NK-92 treated with Interleukin-12 subunit alpha and Interleukin-12 subunit beta, amount 100 ng/mL, for 24 hours (cell line): Measurements from ENCODE around the gene XPO6.
A peak's percentile ranks its signal among the peaks of the same experiment; 100 is the strongest.
"Not testable (repeated sequence)": the region's sequence is repeated elsewhere in the genome, so short reads cannot be mapped to it uniquely, and the experiment has no call there.

Experiments used
- DNase-seq: peaks from one replicate; lab custom pipeline; 2025; lab: John Stamatoyannopoulos, UW

Gene XPO6

DNA sequence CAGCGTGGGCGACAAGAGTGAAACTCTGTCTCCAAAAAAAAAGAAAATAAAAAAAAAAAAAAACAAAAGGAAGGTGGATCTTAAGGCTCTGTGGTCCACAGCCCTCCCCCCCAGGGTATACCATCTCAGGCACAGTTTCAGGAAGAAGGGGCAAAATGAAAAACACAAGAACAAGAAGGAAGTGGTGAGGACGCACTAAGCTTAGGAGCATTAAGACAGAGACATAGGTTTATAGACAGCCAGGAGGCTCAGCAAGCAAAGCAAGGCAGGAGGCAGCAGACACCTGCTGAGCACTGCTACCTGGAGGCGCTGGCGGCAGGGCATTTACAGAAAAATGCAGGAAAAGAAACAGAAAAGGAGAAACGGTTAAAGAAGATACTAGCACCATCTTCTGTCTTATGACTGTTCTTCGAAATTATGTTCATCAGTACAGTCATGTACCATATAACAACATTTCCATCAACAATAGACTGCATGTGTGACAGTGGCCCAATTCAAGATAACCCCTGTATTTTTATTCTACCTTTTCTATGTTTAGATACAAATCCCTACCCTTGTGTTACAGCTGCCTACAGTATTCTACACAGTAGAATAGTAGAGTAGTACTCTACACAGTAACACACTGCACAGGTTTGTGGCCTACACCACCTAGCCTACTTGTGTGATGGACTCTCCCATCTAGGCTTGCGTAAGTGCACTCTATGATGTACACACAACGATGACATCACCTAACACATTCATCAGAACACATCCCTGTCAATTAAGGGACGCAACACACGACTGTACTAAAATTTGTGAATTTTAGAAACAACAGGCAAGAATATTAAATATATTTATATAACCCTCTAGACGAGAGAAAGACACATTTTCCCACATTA lies 62.5 kb downstream of the XPO6 start:
- DNase-seq, result no peak

DNA sequence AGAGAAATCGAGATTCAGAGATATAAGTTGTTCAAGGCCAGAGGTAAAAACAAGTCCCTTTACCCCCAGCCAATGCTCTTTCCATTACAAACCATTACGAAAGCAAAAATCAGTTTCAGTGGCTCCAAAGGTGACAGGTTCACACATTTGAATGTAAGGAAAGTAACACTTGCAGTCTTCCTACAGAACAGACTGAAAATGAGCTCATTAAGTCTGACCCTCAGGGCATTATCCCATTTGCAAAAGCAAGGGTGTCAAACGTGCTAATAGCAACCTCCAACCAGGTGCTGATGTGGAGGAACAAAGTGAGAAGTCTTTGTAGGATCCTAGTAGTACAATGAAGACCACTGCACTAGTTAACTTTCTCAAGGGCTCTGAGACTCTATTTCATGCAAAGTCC lies 65.2 kb downstream of the XPO6 start:
- peak; percentile 19 for DNase-seq

DNA sequence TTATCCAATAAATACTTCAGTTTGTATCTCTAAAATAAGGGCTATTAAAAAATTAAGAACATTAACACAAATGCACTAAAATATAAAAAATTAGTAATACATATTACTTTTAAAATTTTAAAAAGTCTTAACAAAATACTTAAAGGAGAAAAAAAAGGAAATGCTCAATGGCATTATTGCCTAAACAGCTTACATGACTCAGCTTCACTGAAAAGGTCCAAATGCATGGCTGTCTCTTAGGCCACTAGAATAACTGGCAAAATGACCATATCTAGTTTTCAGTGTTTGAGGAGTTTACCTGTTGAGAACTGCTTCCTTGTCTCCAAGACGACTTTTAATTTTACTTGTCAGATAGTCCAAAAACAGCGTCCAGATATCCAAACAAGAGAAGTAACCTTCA lies 66.0 kb downstream of the XPO6 start:
- DNase-seq, result no peak

DNA sequence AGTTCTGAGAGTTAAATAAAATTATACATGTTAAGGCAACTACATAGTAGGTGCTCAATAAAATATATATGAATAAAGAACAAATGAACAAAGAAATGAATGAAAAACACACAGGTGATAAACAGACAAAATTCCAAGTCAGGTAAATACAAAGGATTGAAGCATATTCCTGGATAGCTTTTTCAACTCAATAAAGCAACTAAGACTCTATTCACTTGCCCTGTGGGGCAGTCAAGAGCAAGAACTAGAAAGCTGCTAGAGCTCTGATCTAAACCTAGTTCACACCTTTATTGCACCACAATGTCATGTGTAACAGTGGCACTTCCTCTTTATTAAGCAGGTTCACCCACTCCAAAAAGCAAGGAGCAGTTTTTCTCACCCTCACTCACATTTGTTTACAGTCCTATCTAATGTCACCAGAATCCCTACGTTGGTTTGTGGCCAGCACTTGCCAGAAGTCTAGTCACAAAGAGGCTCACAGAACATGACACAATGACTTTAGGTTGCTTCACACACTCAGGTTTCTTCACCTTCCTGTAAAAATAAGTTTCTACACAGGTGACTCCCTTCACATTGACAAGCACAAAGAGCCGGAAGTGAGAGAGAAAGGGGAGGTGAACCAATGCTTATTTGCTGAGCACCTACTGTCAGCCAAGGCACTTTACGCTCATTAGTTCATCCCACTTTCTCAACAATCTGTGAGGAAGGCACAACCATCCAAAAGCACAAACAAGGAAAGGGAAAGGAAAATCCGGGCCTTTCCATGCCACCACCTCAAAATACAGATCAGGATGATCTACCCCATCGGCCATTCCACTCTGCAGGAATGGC lies 70.8 kb downstream of the XPO6 start:
- DNase-seq, result peak; percentile 78

DNA sequence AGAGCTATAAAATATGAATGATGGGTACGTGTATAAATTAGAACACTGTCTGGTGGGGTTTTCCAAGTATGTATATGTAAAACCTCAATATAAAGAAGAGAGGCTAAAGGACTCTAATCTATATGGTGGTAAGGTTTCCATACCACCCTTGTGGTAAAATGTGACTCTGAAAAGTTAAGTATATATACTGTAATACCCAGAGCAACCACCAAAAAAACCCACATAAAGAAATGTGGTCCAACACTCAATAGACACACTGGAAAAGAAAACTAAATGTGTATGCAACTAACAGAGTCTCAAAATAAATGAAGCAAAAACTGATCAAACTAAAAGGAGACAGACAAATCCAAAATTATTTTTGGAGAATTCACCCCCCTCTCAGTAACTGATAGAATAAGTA lies 72.2 kb downstream of the XPO6 start:
- no peak for DNase-seq

DNA sequence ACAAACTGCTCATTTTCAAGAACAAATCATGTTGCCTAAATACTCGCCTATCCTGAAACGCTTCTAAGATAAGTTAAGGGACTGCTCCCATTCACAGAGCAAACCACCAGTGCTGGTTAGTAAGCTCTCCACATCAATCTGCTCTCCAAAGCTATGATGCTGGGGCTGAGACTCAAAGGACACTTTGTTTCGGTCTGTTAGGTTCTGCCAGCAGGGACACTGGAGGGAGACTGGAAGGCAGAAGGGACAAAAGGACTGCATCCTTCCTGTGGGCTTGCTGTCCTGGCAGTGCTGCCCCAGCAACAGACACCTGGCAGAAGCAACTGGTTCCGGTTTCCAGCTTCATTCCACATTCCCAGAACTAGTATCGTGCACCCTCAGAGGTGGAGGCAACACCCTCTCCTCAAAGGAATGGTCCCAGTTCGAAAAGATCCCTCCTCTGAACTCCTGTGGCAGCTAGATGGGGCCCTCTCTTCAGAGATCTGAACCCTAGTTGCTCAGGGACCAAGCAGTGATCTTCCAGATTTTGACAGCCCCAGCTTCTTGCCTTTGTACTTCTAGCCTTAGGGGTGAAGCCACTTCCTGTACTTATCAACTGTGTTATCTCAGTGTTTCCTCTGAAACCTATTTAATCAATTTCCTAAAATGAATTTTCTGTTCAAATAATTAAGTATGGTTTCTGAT lies 74.9 kb downstream of the XPO6 start:
- DNase-seq, result peak; percentile 14

DNA sequence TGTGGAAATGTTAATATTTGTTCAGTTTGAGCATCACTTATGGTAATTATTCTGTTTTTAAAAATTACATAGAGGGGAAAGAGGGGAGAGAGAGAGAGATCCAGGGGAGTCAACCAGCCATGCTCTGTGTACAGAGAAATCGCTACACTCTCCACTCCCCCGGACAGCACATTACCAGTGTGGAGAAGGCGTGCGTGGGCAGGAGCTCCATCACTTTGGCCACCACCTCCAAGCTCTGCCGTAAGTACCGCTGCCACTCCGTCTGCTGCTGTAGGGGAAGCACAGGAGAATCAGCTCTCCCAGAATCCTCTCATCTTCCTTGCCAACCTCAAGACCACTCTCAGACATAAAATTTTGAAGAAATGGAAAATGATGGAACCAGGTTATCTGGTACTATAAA lies 78.1 kb downstream of the XPO6 start:
- no peak for DNase-seq

DNA sequence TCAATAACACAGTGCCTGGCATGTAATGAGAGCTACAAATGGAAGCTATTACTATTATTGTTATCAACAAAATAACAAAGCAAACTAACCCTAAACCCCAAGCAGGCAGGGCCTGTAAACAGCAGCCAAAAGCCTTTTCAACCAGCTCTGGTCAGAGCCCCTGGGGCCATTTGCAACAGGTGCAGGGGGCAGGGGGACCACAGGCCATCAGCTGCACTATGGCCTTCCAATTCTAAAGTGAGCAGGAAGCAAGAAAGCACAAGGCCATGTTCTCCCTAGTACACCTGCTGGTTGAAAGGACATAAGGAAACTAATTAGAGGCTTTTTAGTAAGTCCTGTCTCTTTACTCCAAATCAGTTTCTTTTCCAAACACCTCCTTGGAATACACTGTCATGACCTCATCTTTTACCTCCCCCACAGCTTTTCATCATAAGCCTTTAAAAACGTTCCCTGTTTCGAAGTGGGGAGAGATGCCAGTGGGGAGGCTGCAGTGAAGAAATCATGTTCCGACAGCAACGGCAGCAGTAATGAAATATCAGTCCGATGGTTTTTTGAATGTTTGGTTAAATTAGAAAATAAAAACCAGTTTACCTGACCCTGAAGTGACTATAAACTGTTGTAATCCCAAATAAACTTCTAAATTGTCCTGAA lies 79.9 kb downstream of the XPO6 start:
- no peak for DNase-seq

DNA sequence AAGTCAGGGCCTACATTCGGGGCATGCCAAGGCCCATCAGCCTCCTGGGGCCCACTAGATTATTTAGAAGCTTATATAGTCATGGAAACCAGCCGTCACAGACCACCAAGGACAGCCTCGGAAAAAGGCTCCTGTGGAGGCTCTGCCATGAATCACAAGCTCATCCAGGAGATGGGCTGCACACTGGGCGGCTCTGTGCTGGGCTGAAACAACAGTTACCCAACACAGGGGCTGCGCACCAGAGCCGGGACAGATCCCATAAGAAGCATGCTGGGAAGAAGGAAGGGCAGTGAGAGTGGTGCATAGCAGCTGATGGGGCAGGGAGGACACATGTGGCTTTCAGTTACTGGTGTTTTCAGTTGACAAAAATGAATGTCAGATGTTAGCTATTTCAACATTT lies 80.6 kb downstream of the XPO6 start:
- DNase-seq, result no peak

DNA sequence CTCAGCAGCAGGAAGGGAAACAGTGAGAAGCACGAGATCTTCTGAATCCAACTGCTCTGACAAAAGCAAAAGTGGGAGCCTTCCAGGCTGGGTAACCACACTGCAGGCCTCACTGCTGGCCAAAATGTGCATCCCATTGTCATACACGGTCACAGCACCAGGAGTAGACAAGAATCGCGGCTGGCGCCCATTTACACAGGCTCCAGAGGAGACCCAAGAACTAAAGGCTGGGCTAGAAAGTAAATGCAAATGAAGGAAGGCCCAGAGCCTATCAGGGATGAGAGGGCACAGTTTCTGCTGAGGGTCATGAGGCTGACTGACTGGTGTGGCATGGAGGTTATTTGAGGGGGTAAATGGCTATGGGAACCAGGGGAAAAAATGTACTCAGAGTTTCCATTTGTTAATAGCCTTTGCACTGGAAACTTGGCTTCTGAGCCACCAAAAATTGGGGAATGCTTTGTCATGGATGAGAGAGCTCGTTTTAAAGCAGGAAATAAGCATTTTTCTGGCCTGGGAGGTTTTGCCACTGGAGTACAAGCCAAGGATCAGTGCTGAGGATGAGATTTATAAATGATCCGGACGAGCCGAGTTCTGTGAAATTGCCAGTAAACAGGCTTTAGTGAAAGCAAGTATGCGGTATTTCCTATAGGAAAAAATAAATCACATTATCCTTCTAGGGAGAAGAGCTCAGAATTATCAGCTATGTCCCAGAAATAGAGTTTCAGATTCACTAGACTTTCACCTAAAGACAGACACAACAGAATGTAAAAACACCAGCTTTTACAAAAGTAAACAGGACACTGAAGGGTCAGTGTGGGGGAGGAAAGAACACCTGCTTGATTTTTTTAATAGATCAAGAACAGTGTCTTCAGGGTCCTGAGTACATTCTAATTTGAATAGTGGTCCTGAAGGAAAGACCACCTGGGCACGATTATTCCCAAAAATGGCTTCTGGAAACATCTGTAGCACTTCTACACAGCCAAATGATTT lies 81.4 kb downstream of the XPO6 start:
- DNase-seq, result no peak

DNA sequence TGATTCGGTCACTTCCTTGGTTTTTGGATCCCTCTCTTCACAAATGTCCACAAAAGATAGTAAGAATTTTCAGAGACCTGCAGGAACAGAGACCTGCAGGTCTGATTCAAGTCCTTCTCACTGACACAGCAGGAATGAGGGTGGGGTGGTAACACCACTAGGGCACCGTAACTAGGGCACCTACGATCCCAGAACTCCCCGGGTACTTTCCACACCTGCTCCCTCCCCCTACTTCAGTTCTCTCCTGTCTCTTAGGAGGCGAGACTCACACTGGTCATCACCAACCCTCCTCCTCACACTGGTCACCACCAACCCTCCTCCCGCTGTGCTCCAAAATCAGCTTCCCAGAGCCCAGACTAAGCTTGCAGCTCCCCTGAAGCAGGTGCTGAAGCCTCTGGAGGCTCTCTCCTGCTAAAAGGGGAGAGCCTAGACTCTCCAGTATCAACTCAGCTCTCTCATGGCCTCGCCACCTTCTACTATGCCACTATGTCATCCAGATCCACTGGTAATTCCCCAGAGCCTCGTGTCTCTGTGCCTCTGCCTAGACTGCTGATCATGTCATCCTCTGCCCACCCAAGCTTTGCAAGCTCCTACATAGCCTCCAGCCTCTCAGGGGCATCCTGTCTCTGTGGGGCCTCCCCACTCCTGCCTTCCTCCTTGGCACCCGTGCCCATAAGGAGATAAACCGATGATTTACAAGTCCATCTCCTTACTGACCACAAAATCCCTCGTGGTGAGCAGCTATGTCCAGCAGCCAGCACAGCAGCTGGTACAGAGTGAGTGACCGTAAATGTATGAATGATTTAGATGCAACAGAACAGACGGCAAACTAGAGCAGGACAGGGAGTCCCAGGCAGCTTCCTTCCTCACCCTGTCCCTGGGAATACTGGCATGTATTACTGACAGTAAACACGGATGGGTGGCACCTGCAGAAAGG lies 84.8 kb downstream of the XPO6 start:
- no peak for DNase-seq

DNA sequence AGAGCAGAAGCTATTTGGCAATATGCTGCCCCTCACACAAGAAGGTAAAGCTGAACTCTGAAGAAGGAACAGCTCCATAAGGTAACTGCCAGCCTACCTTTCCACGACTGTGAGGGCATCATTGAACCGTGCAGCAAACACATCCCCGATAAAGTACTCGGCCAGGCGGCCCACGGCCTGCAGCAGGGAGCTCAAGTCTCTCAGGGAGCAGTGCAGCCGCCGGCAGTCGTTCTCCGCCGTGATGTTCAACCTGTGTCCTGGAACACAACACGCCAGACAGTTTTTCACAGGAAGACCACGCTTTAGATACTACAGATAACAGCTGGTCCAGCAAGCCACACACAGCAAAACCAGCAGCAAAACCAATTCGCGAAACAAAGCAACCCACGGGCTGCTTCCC lies 86.2 kb downstream of the XPO6 start:
- DNase-seq, result no peak

DNA sequence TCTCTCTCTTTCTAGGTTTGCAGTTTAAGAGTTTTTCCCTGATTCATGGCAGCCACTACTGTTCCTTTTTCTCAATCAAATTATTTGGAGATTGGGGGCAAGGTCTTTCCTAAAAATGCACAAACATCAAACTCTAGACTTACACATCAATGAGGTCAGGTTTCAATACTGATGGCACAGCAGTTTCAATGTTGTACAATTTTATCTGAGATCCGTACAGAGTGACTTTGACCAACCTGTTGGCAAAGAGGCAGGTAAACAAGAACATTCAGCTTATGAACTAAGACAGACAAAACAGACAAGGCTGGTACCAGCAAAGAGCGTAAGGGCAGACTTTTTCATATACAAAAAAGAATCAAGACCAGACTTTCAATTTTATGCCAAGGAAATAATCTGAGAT lies 90.2 kb downstream of the XPO6 start:
- DNase-seq, result no peak

DNA sequence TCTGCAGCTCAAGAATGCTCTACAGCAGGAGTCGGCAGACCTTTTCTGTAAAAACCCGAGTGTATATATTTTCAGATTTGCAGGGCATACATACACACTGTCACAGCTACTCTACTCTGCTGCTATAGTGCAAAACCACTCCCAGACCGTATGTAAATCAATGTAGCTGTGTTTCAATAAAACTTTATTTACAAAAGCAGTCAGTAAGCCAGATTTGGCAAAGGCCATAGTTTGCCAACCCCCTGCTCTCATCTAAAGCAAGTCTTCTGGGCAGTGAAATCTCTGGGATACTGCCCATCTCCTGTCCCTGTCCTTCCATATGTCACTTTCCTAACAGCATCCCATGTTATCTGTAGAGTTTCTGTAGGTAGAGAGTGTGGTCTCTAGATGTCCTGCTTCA lies 91.0 kb downstream of the XPO6 start:
- no peak for DNase-seq

DNA sequence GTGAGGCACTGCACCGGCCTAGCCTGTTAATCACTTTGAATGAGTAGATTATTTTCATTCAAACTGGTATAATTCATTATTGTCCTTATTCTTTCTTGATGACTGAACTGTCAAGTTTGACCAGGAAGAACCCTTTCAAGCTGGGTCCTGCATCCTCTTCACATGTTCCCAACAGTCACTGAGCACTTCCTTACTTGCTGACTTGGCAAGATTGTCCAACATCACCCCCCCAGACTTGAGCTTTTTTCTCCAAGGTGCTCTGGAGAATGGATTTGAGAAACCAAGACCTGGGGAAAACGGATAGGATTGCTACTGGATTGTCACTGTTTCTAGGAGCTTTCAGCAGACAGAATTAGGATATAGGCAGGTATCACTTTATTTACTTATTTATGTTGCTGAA lies 93.1 kb downstream of the XPO6 start:
- no peak for DNase-seq

DNA sequence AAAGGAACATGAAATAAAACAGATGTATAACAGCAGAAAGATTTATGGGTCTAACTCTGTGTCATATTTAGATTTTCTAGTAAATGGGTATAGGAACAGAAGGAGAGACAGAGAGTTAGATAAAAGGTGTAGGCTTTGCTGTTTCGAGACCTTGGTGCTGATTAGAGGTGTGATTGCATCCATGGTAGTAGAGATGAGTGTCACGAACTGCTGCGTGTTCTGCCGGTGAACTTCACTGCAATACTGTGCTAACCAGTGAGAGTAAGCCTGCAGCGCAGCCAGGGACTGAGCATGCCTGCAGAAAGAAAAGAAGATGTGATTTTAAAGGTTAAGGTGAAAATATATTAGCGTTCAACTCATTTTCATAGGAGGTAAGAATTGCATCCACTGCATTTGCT lies 94.6 kb downstream of the XPO6 start:
- DNase-seq, result no peak

DNA sequence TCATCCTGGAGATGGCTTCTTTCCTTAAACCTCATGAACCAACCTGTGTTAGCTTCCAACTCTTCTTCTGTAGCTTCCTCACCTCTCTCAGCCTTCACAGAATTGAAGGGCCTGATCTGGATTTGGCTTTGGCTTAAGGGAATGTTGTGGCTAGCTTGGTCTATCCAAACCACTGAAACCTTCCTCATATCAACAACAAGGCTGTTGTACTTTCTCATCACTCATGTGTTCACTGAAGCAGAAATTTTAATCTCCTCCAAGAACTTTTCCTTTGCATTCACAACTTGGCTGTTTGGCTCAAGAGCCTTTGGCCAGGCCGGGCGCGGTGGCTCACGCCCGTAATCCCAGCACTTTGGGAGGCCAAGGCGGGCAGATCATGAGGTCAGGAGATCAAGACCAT lies 95.9 kb downstream of the XPO6 start:
- DNase-seq, result not testable (repeated sequence)

DNA sequence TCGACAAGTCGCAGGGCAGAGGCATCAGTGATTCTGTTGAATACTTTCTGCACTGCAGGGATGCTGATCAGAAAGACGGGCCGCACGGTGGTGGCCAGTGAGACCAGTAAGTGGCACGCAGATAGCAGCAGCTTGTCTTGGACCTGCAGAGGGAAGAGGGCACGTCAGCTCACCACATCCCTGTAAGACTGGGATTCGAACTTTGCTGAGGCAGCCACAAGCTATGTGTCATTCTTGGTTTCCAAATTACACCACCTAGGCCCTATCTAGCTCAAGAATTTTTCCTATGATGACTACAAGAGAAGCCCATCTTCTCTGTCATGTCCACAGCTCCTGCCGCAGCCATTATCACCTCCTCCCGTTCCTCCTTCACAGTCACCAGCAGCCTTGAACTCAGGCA lies 98.9 kb downstream of the XPO6 start:
- DNase-seq, result no peak

DNA sequence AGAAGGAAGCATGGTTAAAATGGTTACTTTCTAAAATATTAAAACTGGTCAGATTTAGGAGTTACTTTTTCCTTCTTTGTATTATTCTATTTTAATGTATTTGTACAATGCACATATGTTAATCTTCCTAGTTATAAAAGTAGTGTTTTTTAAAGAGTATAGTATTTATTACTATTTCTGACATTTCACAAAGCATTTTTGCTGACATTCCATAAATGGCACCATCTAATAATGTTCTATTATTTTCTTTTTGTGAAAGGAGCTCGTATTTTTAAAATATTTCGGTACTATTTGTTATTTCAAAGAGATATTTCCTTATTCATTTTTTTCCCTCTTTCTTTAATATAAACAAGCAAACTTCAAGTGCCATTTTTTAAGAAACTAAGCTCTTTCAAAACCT lies 100.8 kb downstream of the XPO6 start:
- no peak for DNase-seq

DNA sequence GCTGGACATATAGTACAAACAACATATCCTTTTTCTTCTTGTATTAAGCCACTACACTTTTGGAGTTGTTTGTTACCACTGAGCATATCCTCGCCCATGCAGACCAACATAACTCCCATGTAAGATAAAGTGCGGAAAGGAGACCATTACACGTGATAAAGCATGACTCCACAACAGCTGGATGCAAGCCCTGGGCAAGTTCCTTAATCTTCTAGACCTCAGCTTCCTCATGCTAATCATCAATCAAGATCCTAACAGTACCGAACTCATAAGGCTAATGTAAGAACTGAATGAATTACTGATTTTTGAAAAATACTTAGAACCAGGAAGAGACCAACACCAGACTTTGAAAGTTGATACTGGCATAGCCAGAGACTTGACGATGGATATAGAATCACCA lies 101.3 kb downstream of the XPO6 start:
- no peak for DNase-seq
